Loucy (cell line): ENCODE measurements around the gene CHST9.

ENCODE experiments used
- EZH2phosphoT487 ChIP-seq: fragments of 200-600 bp; IDR thresholded peaks from 2 replicates; pipeline ENCODE4 v1.6.1; 2018; ENCODE audit warnings: antibody characterized with exemption, mild to moderate bottlenecking, moderate library complexity, borderline replicate concordance
- TF ChIP-seq, protein P1 (sequence below): fragments of 200-600 bp; sonication (generic); conservative IDR thresholded peaks from 2 replicates; pipeline ENCODE4 v1.5.1; 2014; ENCODE audit warnings: mild to moderate bottlenecking, antibody characterized with exemption, low read length

DNA sequence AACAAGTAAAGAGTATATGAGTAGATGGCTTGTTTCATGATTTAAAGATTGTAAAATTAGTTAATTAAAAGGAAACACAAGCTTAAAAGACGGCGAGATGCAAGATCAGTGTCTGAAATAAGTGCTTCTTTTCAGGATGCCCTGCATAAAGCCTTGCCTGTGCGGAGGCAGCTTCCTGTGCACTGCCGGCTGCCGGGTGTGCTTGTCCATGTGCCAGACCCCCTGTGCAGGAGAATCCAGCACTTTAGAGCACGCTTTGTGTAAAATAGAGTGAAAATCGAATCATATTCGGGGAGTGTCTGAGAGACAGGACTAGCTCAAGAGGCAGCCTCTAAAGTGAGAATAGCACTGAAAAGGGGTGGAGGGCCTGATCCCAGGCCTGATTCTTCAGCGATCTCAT, 154.7 kb downstream of the CHST9 start:
- TF ChIP-seq, protein P1, sequence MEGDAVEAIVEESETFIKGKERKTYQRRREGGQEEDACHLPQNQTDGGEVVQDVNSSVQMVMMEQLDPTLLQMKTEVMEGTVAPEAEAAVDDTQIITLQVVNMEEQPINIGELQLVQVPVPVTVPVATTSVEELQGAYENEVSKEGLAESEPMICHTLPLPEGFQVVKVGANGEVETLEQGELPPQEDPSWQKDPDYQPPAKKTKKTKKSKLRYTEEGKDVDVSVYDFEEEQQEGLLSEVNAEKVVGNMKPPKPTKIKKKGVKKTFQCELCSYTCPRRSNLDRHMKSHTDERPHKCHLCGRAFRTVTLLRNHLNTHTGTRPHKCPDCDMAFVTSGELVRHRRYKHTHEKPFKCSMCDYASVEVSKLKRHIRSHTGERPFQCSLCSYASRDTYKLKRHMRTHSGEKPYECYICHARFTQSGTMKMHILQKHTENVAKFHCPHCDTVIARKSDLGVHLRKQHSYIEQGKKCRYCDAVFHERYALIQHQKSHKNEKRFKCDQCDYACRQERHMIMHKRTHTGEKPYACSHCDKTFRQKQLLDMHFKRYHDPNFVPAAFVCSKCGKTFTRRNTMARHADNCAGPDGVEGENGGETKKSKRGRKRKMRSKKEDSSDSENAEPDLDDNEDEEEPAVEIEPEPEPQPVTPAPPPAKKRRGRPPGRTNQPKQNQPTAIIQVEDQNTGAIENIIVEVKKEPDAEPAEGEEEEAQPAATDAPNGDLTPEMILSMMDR = no peak
- TF ChIP-seq EZH2phosphoT487 = no peak
